Measurements from ENCODE around the gene POLL.

The POLL gene

GRCh38 chr10:101619983-101620382 is 31.9 kb upstream of the POLL start:
- Histone ChIP-seq H4K91ac (ENCODE audit: low read depth, low read length) (no peak overlapping the region), H4K8ac (ENCODE audit: low read depth, low read length) (no peak overlapping the region), H3K18ac (ENCODE audit: low read length) (no peak overlapping the region), H3K36me3 (ENCODE audit: control insufficient read depth in 1 of 2, insufficient read depth in 2 of 2, low read length in 2 of 2) (peaks cover 4 to 15% of the 10 kb centered on the region in 2 experiments), H3K23ac (ENCODE audit: low read length) (no peak overlapping the region), H3K4me3 (ENCODE audit: low read depth, low read length) (no peak overlapping the region), H2AK5ac (ENCODE audit: low read length) (no peak overlapping the region), H2BK5ac (ENCODE audit: low read depth, low read length, poor library complexity) (no peak overlapping the region), H3K9ac (ENCODE audit: low read length) (no peak overlapping the region), H3K9me3 (ENCODE audit: insufficient read depth, low read depth, low read length) (peaks cover 3% of the 10 kb centered on the region), H3K79me2 (ENCODE audit: control insufficient read depth, insufficient read depth, low read length, poor library complexity) (no peaks in the 10 kb centered on the region), H3K27ac (ENCODE audit: low read depth, low read length) (no peak overlapping the region), H3K79me1 (ENCODE audit: low read length) (no peaks in the 10 kb centered on the region), H2BK12ac (ENCODE audit: low read length) (no peak overlapping the region), H2BK120ac (ENCODE audit: insufficient read depth, low read length, poor library complexity) (no peak overlapping the region), H3K4ac (ENCODE audit: low read depth, low read length) (no peak overlapping the region), H3K4me1 (ENCODE audit: control insufficient read depth in 1 of 2, insufficient read depth in 2 of 2, low read length in 2 of 2) (peaks cover 0 to 2% of the 10 kb centered on the region in 2 experiments), H2AFZ (ENCODE audit: insufficient read depth, low read length, poor library complexity) (no peak overlapping the region), H4K12ac (ENCODE audit: low read depth, low read length) (no peak overlapping the region), H3K14ac (ENCODE audit: low read length) (no peak overlapping the region), H3K27me3 (ENCODE audit: insufficient read depth, low read length) (no peaks in the 10 kb centered on the region), H3K4me2 (ENCODE audit: low read length) (no peak overlapping the region)
- DNase-seq = no peak
- WGBS (ENCODE audit: extremely low coverage, insufficient coverage, insufficient read length) = no CpG with 5 or more reads among the region's 6 CpGs

GRCh38 chr10:101618871-101619270 is 30.8 kb upstream of the POLL start:
- Histone ChIP-seq H2AFZ (ENCODE audit: insufficient read depth, low read length, poor library complexity) (no peak overlapping the region), H3K79me1 (ENCODE audit: low read length) (no peaks in the 10 kb centered on the region), H3K14ac (ENCODE audit: low read length) (no peak overlapping the region), H3K4ac (ENCODE audit: low read depth, low read length) (no peak overlapping the region), H3K4me2 (ENCODE audit: low read length) (no peak overlapping the region), H2BK120ac (ENCODE audit: insufficient read depth, low read length, poor library complexity) (no peak overlapping the region), H4K91ac (ENCODE audit: low read depth, low read length) (no peak overlapping the region), H3K23ac (ENCODE audit: low read length) (no peak overlapping the region), H3K4me1 (ENCODE audit: control insufficient read depth in 1 of 2, insufficient read depth in 2 of 2, low read length in 2 of 2) (peaks cover 0 to 2% of the 10 kb centered on the region in 2 experiments), H3K36me3 (ENCODE audit: control insufficient read depth in 1 of 2, insufficient read depth in 2 of 2, low read length in 2 of 2) (peaks cover 4 to 13% of the 10 kb centered on the region in 2 experiments), H2BK12ac (ENCODE audit: low read length) (no peak overlapping the region), H3K9me3 (ENCODE audit: insufficient read depth, low read depth, low read length) (peaks cover 3% of the 10 kb centered on the region), H2BK5ac (ENCODE audit: low read depth, low read length, poor library complexity) (no peak overlapping the region), H3K18ac (ENCODE audit: low read length) (no peak overlapping the region), H3K9ac (ENCODE audit: low read length) (no peak overlapping the region), H2AK5ac (ENCODE audit: low read length) (no peak overlapping the region), H4K12ac (ENCODE audit: low read depth, low read length) (no peak overlapping the region), H3K4me3 (ENCODE audit: low read depth, low read length) (no peak overlapping the region), H4K8ac (ENCODE audit: low read depth, low read length) (no peak overlapping the region), H3K27me3 (ENCODE audit: insufficient read depth, low read length) (no peaks in the 10 kb centered on the region), H3K27ac (ENCODE audit: low read depth, low read length) (no peak overlapping the region), H3K79me2 (ENCODE audit: control insufficient read depth, insufficient read depth, low read length, poor library complexity) (no peaks in the 10 kb centered on the region)
- DNase-seq = no peak
- WGBS (ENCODE audit: extremely low coverage, insufficient coverage, insufficient read length) = no CpG with 5 or more reads among the region's 2 CpGs

GRCh38 chr10:101617824-101618568 is 29.9 kb upstream of the POLL start:
- Histone ChIP-seq H2BK120ac (ENCODE audit: insufficient read depth, low read length, poor library complexity) (no peak overlapping the region), H3K4me2 (ENCODE audit: low read length) (no peak overlapping the region), H2AK5ac (ENCODE audit: low read length) (no peak overlapping the region), H4K12ac (ENCODE audit: low read depth, low read length) (no peak overlapping the region), H3K4ac (ENCODE audit: low read depth, low read length) (no peak overlapping the region), H3K27ac (ENCODE audit: low read depth, low read length) (no peak overlapping the region), H2AFZ (ENCODE audit: insufficient read depth, low read length, poor library complexity) (no peak overlapping the region), H3K14ac (ENCODE audit: low read length) (no peak overlapping the region), H2BK5ac (ENCODE audit: low read depth, low read length, poor library complexity) (no peak overlapping the region), H3K79me2 (ENCODE audit: control insufficient read depth, insufficient read depth, low read length, poor library complexity) (no peaks in the 10 kb centered on the region), H3K4me1 (ENCODE audit: control insufficient read depth in 1 of 2, insufficient read depth in 2 of 2, low read length in 2 of 2) (peaks cover 0 to 2% of the 10 kb centered on the region in 2 experiments), H3K79me1 (ENCODE audit: low read length) (no peaks in the 10 kb centered on the region), H4K91ac (ENCODE audit: low read depth, low read length) (no peak overlapping the region), H3K23ac (ENCODE audit: low read length) (no peak overlapping the region), H3K9ac (ENCODE audit: low read length) (no peak overlapping the region), H3K36me3 (ENCODE audit: control insufficient read depth in 1 of 2, insufficient read depth in 2 of 2, low read length in 2 of 2) (peaks cover 4 to 13% of the 10 kb centered on the region in 2 experiments), H3K9me3 (ENCODE audit: insufficient read depth, low read depth, low read length) (peaks cover 3% of the 10 kb centered on the region), H3K4me3 (ENCODE audit: low read depth, low read length) (no peak overlapping the region), H3K27me3 (ENCODE audit: insufficient read depth, low read length) (no peaks in the 10 kb centered on the region), H2BK12ac (ENCODE audit: low read length) (no peak overlapping the region), H4K8ac (ENCODE audit: low read depth, low read length) (no peak overlapping the region), H3K18ac (ENCODE audit: low read length) (no peak overlapping the region)
- DNase-seq = no peak
- no CpG with 5 or more reads among the region's 4 CpGs for WGBS (ENCODE audit: extremely low coverage, insufficient coverage, insufficient read length)

GRCh38 chr10:101617102-101617823 is 29.2 kb upstream of the POLL start:
- Histone ChIP-seq H3K4me1 (ENCODE audit: control insufficient read depth in 1 of 2, insufficient read depth in 2 of 2, low read length in 2 of 2) (peaks cover 0 to 2% of the 10 kb centered on the region in 2 experiments), H4K91ac (ENCODE audit: low read depth, low read length) (no peak overlapping the region), H3K4ac (ENCODE audit: low read depth, low read length) (no peak overlapping the region), H2BK12ac (ENCODE audit: low read length) (no peak overlapping the region), H2BK5ac (ENCODE audit: low read depth, low read length, poor library complexity) (no peak overlapping the region), H3K14ac (ENCODE audit: low read length) (no peak overlapping the region), H3K23ac (ENCODE audit: low read length) (no peak overlapping the region), H3K79me2 (ENCODE audit: control insufficient read depth, insufficient read depth, low read length, poor library complexity) (no peaks in the 10 kb centered on the region), H3K27ac (ENCODE audit: low read depth, low read length) (no peak overlapping the region), H2BK120ac (ENCODE audit: insufficient read depth, low read length, poor library complexity) (no peak overlapping the region), H3K9ac (ENCODE audit: low read length) (no peak overlapping the region), H2AK5ac (ENCODE audit: low read length) (no peak overlapping the region), H3K4me3 (ENCODE audit: low read depth, low read length) (no peak overlapping the region), H3K18ac (ENCODE audit: low read length) (no peak overlapping the region), H3K4me2 (ENCODE audit: low read length) (no peak overlapping the region), H3K79me1 (ENCODE audit: low read length) (no peaks in the 10 kb centered on the region), H4K8ac (ENCODE audit: low read depth, low read length) (no peak overlapping the region), H3K9me3 (ENCODE audit: insufficient read depth, low read depth, low read length) (peaks cover 3% of the 10 kb centered on the region), H4K12ac (ENCODE audit: low read depth, low read length) (no peak overlapping the region), H3K36me3 (ENCODE audit: control insufficient read depth in 1 of 2, insufficient read depth in 2 of 2, low read length in 2 of 2) (peaks cover 4 to 15% of the 10 kb centered on the region in 2 experiments), H3K27me3 (ENCODE audit: insufficient read depth, low read length) (no peaks in the 10 kb centered on the region), H2AFZ (ENCODE audit: insufficient read depth, low read length, poor library complexity) (no peak overlapping the region)
- DNase-seq = no peak
- WGBS (ENCODE audit: extremely low coverage, insufficient coverage, insufficient read length) = no CpG with 5 or more reads among the region's 8 CpGs
